GM19397 (cell line): Measurements from ENCODE around the gene CCDC116.
"Not testable (repeated sequence)": the region's sequence is repeated elsewhere in the genome, so short reads cannot be mapped to it uniquely, and the experiment has no call there.

ENCODE experiments used
- ATAC-seq: cut with Tn5 transposase; IDR thresholded peaks from one replicate; pipeline ENCODE4 v1.9.1; 2021; ENCODE audit warnings: mild to moderate bottlenecking, moderate library complexity; ENCODE audit not compliant: unreplicated experiment

Gene CCDC116

GRCh38 chr22:21629255-21630149 is 3.1 kb upstream of the CCDC116 start, which contains the start of gene YDJC:
TSS of gene YDJC (minus strand) at chr22:21630022. CDS start at chr22:21630014, 8 bp downstream.
- ATAC-seq = peak; percentile 76

- ATAC-seq = no peak
Observed at GRCh38 chr22:21631025-21631424, 1.5 kb upstream of the CCDC116 start.

DNA sequence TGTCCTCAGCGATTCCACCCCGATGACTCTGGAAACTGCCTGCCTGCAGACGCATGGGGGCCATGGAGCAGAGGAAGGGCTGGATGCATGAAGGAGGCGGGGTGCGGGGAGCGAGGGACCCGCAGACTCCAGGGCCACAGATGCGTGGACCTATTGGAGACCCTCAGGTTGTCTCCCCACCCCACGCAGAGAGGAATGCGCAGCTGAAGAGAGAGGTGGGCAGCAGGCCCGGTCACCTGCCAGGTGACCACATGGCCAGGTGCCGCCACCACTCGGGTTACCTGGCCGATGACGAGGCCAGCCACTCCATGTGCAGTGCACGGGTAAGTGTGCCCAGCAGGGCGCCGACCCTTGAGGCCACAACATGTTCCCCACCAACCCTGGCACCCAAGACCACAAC is 371 bp downstream of the CCDC116 start:
- ATAC-seq = no peak

GRCh38 chr22:21633481-21633880 is 921 bp downstream of the CCDC116 start:
- ATAC-seq = no peak

DNA sequence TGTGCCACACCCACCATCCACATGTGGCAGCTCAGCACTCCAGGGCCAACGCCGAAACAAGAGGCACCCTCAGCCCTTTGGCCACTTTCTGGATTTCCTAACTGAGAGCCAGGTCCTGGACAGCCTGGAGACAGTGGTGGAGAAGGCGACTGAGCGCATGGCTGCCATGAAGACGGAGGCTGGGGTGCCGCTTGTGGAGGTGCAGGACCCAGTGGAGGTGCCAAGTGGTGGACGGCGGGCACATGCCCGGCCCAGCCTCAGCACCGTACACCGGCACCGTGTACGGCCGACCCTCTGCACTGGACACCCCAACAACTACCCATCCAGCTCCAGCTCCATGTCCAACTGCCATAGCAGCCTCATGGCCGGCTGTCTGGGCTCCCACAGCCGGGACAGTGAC is 1.5 kb downstream of the CCDC116 start:
- ATAC-seq = no peak

- ATAC-seq = no peak
Observed at GRCh38 chr22:21634844-21635243, 2.3 kb downstream of the CCDC116 start.

GRCh38 chr22:21635771-21636510 is 3.4 kb downstream of the CCDC116 start:
- no peak for ATAC-seq

DNA sequence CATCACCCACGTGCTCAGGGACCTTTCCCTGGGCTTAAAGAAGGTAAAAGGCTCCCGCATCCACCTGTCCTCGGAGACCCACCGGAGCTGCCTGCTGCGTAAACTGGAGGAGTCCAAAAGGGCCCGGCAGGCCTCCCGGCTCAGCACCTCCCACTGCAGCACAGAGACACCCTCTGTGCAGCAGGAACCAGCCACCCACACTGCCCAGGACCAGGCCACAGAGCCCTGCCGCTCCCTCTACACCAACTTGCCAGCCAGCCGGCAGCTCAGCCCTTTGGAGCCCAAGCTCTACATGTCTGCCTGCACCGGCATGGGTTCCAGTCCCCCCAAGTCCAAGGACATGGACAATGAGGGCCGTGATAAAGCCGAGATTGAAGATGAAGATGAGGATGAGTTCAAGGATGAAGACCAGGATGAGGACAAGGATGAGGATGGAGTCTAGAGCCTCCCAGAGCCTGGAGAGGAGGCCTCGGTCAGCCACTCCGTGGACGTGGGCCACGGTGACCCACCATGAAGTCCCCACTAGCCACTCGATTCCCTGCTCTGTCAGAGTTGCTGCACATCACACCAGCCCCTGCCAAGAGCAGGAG is 4.2 kb downstream of the CCDC116 start:
- no peak for ATAC-seq

- ATAC-seq = not testable (repeated sequence)
Observed at GRCh38 chr22:21637450-21637849, 4.9 kb downstream of the CCDC116 start.

DNA sequence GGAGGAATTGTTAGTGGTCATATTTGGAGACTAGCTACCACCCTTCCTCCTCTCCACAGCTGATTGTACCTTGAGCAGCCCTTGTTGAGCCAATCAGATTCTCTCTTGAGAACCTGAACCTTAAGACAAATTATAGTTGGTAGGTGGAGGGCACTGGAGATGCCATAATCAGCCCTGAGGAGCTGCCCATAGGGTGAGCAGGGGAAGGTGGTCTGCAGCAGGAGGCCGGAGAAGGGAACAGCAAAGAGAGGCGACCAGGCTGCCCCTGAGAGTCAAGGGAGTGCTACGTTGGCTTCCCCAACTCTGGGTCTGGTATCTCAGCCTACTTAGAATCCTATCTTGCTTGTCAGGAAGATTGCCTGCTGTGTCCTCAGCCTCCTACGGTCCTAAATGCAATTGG is 6.8 kb downstream of the CCDC116 start:
- no peak for ATAC-seq

GRCh38 chr22:21640810-21641209 is 8.2 kb downstream of the CCDC116 start:
- ATAC-seq = no peak

DNA sequence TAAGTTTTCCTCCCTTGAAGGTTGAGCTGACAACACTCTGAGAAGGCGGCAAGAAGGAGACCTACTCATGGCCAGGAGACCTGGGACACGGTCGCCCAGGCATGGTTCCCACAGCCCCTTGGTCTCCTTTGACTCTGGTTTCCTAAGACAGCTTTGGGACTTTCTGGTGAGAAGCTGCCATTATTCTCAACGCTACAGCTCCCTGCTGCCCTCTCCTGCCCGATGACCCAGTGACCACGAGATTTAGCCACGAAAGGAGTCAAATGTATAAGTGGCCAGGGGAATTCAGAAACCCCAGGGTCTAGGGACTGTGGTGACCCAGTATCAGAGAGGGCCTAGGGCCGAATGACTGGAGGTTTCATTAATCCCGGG is 8.8 kb downstream of the CCDC116 start:
- ATAC-seq = no peak

- ATAC-seq = peak; percentile 91
Observed at GRCh38 chr22:21641789-21642583, 9.4 kb downstream of the CCDC116 start, which contains the start of gene SDF2L1. TSS of gene SDF2L1 (plus strand) at chr22:21642302. CDS start at chr22:21642337, 35 bp downstream.

DNA sequence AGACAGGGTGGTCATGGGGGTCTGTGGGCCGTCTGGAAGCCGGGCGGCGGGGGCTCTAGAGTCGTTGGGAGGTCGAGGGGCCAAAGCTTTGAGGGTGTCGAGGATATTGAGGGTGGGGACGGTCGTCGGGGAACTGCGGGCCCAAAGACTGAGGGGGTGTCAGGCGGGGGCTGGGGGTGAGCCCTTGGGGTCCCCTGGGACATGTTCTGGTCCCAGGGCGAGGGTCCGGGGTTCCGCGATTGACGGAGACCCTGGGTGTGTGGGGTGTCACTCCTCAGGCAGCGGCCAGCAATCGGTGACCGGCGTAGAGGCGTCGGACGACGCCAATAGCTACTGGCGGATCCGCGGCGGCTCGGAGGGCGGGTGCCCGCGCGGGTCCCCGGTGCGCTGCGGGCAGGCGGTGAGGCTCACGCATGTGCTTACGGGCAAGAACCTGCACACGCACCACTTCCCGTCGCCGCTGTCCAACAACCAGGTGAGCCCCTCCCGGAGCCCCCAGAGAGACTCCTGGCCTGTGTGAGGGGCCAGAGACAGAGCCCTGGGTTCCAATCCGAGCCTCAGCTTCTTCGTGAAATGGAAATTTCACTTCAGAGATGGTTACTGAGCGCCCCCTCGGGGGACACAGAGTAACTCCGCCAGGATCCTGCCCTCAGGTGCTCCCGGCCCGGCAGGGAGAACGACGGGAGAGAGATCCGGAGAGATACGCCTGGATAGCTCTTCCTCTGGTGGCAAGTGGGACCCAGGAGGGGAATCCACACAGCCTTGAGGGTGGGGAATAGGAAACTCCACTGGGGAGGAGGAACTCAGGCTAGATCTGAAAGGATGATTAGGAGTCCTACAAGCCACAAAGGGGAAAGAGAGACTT is 10.3 kb downstream of the CCDC116 start:
- ATAC-seq = no peak

GRCh38 chr22:21643533-21644357 is 11.2 kb downstream of the CCDC116 start:
- ATAC-seq = no peak

DNA sequence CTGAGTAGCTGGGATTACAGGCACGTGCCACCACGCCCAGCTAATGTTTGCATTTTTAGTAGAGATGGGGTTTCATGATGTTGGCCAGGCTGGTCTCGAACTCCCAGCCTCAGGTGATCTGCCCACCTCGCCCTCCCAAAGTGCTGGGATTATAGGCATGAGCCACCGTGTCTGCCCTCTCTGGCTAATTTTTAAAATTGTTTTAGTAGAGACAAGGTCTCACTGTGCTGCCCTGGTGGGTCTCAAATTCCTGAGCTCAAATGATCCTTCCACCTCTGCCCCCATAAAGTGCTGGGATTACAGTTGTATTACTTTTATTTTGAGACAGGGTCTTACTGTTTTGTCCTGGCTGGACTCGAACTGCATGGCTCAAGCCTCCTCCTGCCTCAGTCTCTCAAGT is 13.0 kb downstream of the CCDC116 start:
- ATAC-seq = not testable (repeated sequence)

- ATAC-seq = no peak
Observed at GRCh38 chr22:21646608-21647590, 14.3 kb downstream of the CCDC116 start.

DNA sequence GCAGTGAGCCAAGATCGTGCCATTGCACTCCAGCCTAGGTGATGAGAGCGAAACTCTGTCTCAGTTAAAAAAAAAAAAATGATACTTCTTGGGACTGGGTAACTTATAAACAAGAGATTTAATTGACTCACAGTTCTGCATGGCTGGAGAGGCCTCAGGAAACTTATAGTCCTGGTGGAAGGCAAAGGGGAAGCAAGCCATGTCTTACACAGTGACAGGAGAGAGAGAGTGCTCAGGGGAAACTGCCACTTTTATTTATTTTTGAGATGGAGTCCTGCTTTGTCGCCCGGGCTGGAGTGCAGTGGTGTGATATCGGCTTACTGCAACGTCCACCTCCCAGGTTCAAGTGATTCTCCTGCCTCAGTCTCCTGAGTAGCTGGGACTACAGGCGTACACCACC is 17.7 kb downstream of the CCDC116 start:
- ATAC-seq = no peak
